OCI-LY7 (cell line): ENCODE data around the gene BICDL2. TPM values are rescaled to one million over a fixed set of nuclear protein-coding genes. Genes with fewer than 3 reads are reported as not detected.
"Not testable (repeated sequence)": the region's sequence is repeated elsewhere in the genome, so short reads cannot be mapped to it uniquely, and the experiment has no call there.

Experiments
- BruUV-seq: library from RNA; stranded (reverse); fragments of 400-500 nt; replicated peaks from 2 replicates; lab custom pipeline; 2021; lab: Mats Ljungman, UMichigan
- CTCF ChIA-PET: fragments of 300-600 bp; sonication (Branson Sonifier 250); formaldehyde crosslinking; loops from one replicate; lab custom pipeline; 2022; ENCODE audit warnings: antibody characterized with exemption; ENCODE audit not compliant: unreplicated experiment; lab: Charles Lee
- POLR2A ChIA-PET: fragments of 300-600 bp; sonication (Branson Sonifier 250); formaldehyde crosslinking; loops from one replicate; lab custom pipeline; 2022; ENCODE audit warnings: antibody characterized with exemption; lab: Charles Lee
- DNase-seq: peaks from one replicate; pipeline ENCODE4 v3.0.0-alpha.2; 2015; ENCODE audit warnings: low spot score
- H2AFZ ChIP-seq: fragments of 200-600 bp; sonication (generic), shearing (Covaris generic); 2 replicates; pipeline ENCODE4 v1.6.1; 2014; ENCODE audit warnings: mild to moderate bottlenecking, antibody characterized with exemption, low read length, moderate library complexity
- H3K27ac ChIP-seq: fragments of 200-600 bp; sonication (generic); 2 replicates; pipeline ENCODE4 v1.5.1; 2014; ENCODE audit warnings: mixed run types, low read depth, mild to moderate bottlenecking, moderate library complexity, low read length, inconsistent platforms; ENCODE audit not compliant: poor library complexity, severe bottlenecking
- H3K36me3 ChIP-seq: fragments of 200-600 bp; sonication (generic); 2 replicates; pipeline ENCODE4 v1.6.1; 2014; ENCODE audit warnings: mild to moderate bottlenecking, antibody characterized with exemption, low read length, moderate library complexity, mixed read lengths; ENCODE audit not compliant: insufficient read depth
- H3K4me1 ChIP-seq: fragments of 200-600 bp; sonication (generic); 2 replicates; pipeline ENCODE4 v1.5.1; 2014; ENCODE audit warnings: mild to moderate bottlenecking, low read length; ENCODE audit not compliant: insufficient read depth, poor library complexity, severe bottlenecking
- H3K4me2 ChIP-seq: fragments of 200-600 bp; sonication (generic); 2 replicates; pipeline ENCODE4 v1.6.1; 2014; ENCODE audit warnings: mild to moderate bottlenecking, low read length
- H3K4me3 ChIP-seq: fragments of 200-600 bp; sonication (generic); 2 replicates; pipeline ENCODE4 v1.5.1; 2014; ENCODE audit warnings: mild to moderate bottlenecking, low read depth, low read length; ENCODE audit not compliant: poor library complexity, severe bottlenecking
- H3K79me2 ChIP-seq: fragments of 200-600 bp; sonication (generic); 2 replicates; pipeline ENCODE4 v1.6.1; 2016; ENCODE audit warnings: low read depth, mild to moderate bottlenecking, low read length, moderate library complexity, mixed read lengths; ENCODE audit not compliant: insufficient read depth
- H3K9me2 ChIP-seq: fragments of 200-600 bp; sonication (generic); 2 replicates; pipeline ENCODE4 v1.6.1; 2016; ENCODE audit warnings: mild to moderate bottlenecking, low read length, mixed read lengths; ENCODE audit not compliant: insufficient read depth
- H3K9me3 ChIP-seq: fragments of 200-600 bp; sonication (generic); 2 replicates; pipeline ENCODE4 v1.6.1; 2014; ENCODE audit warnings: mild to moderate bottlenecking, mixed run types, low read length, mixed read lengths
- H4K20me1 ChIP-seq: fragments of 200-600 bp; sonication (generic); 2 replicates; pipeline ENCODE4 v1.6.1; 2014; ENCODE audit warnings: mild to moderate bottlenecking, antibody characterized with exemption, low read length, moderate library complexity, mixed read lengths; ENCODE audit not compliant: insufficient read depth
- CTCF ChIP-seq: fragments of 200-600 bp; sonication (generic); conservative IDR thresholded peaks from 2 replicates; pipeline ENCODE4 v1.5.1; 2014; ENCODE audit warnings: mild to moderate bottlenecking, antibody characterized with exemption, low read length, moderate library complexity, mixed read lengths
- EZH2phosphoT487 ChIP-seq: fragments of 200-600 bp; sonication (generic); IDR thresholded peaks from 2 replicates; pipeline ENCODE4 v1.6.1; 2018; ENCODE audit warnings: low read depth, borderline replicate concordance, mild to moderate bottlenecking, mixed run types, antibody characterized with exemption, low read length, moderate library complexity, mixed read lengths
- intact Hi-C: fragments of 100-400 bp; cut with micrococcal nuclease; formaldehyde crosslinking; loops from one replicate; pipeline ENCODE4 v1.10.0; 2022; ENCODE audit not compliant: unreplicated experiment
- total RNA-seq, 2 experiments: library from RNA; depleted of rRNA in 1 of 2; stranded (reverse); fragments of >200 nt in 1 of 2; shearing (Covaris generic) in 1 of 2; gene quantifications; 2 replicates each; pipeline ENCODE4 v1.2.3, GENCODE V29; 2014 to 2022

Gene BICDL2
- total RNA-seq, 2 experiments from 2014 or later: not detected

- Histone ChIP-seq H3K79me2 (no peaks in the 10 kb centered on the region), H4K20me1 (no peaks in the 10 kb centered on the region), H3K27ac (no peak overlapping the region), H3K9me3 (no peaks in the 10 kb centered on the region), H3K36me3 (no peaks in the 10 kb centered on the region), H3K9me2 (no peaks in the 10 kb centered on the region), H3K4me2 (peak overlapping the region; percentile 75), H3K4me1 (peaks cover 31% of the 10 kb centered on the region), H3K4me3 (peak overlapping the region; percentile 76), H2AFZ (no peak overlapping the region)
- CTCF ChIA-PET: interaction anchor here (1.9 kb wide), 1 partner anchor 29 kb away, joined by 12 read pairs; no protein-coding TSS in a partner anchor
- no peak for TF ChIP-seq CTCF
- TF ChIP-seq EZH2phosphoT487: no peak
- BruUV-seq: no TSS peak
- DNase-seq: no peak
- intact Hi-C loops: loop anchor here (1.0 to 2.0 kb wide), 3 partner anchors 43 to 109 kb away; no protein-coding TSS in a partner anchor
- POLR2A ChIA-PET: no interaction called here
Observed at GRCh38 chr16:3057181-3058138, 20.7 kb upstream of the BICDL2 start.

DNA sequence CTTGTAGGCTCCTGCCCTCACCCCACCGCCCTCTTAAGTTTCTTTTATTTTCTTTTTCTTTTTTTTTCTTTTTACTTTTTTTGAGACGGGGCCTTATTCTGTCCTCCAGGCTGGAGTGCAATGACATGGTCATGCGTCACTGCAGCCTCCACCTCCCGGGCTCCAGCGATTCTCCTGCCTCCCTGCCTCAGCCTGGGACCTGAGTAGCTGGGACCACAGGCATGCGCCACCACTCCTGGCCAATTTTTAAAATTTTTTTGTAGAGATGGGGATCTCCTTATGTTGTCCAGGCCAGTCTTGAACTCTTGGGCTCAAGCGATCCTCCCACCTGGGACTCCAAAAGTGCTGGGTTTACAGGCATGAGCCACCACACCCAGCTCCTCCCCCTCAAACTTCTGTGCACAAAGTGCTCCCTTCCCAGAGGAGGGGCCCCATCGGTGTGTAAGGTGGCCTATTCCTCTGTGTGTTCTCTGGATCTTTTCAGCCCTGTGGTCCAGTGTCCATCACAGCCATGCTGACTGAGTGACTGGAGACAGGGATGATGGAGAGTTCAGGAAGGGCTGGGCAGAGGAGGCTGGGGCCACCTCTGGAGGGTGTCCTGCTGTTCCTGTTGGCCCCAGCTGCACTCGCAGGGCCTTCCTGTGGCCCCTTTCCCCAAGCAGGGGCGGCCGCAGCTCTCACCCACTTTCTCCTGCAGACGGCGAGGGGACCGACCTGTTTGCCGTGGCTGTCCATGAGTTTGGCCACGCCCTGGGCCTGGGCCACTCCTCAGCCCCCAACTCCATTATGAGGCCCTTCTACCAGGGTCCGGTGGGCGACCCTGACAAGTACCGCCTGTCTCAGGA is 19.8 kb upstream of the BICDL2 start:
- no peaks in the 10 kb centered on the region for H3K36me3 ChIP-seq
- intact Hi-C loops: no loop called here
- no peaks in the 10 kb centered on the region for H4K20me1 ChIP-seq
- no peak overlapping the region for H3K27ac ChIP-seq
- no peaks in the 10 kb centered on the region for H3K79me2 ChIP-seq
- BruUV-seq: no TSS peak
- ChIA-PET POLR2A (interaction anchor here (0.5 to 0.8 kb wide), 2 partner anchors 10 to 44 kb away, joined by 3 to 4 read pairs; no protein-coding TSS in a partner anchor), CTCF (no interaction called here)
- H3K4me3 ChIP-seq: no peak overlapping the region
- H3K9me3 ChIP-seq: no peaks in the 10 kb centered on the region
- TF ChIP-seq EZH2phosphoT487 (no peak), CTCF (no peak)
- no peak for DNase-seq
- peaks cover 31% of the 10 kb centered on the region for H3K4me1 ChIP-seq
- no peak overlapping the region for H3K4me2 ChIP-seq
- H2AFZ ChIP-seq: no peak overlapping the region
- H3K9me2 ChIP-seq: no peaks in the 10 kb centered on the region

DNA sequence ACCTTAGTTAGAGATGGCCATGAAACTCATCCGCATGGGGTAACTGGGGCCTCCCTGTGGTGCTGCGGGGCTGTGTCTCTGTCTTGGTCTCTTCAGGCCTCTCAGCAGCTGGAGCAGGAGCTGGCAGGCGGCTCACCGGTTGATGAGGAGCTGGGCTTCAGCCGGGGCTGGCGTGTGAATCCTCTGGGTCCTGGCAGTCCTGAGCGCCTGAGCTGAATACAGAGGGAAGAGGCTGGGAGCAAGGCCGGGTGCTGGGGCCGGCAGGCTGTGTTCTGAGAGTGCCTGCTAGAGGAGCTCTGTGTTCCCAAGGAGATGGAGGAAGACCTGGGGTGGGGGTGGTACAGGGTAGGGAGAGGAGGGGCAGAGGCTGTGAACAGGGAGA is 19.0 kb upstream of the BICDL2 start:
- CTCF ChIA-PET, H4K20me1 ChIP-seq, H3K9me2 ChIP-seq, H3K79me2 ChIP-seq, BruUV-seq, H2AFZ ChIP-seq, POLR2A ChIA-PET, DNase-seq, intact Hi-C loops, H3K9me3 ChIP-seq, H3K4me3 ChIP-seq, H3K36me3 ChIP-seq: not testable (repeated sequence)
- Histone ChIP-seq H3K4me1 (peaks cover 39% of the 10 kb centered on the region), H3K4me2 (peak overlapping the region; percentile 64), H3K27ac (peak overlapping the region; percentile 50)
